ENCODE measurements around the gene SEMA3D.

Gene SEMA3D

DNA sequence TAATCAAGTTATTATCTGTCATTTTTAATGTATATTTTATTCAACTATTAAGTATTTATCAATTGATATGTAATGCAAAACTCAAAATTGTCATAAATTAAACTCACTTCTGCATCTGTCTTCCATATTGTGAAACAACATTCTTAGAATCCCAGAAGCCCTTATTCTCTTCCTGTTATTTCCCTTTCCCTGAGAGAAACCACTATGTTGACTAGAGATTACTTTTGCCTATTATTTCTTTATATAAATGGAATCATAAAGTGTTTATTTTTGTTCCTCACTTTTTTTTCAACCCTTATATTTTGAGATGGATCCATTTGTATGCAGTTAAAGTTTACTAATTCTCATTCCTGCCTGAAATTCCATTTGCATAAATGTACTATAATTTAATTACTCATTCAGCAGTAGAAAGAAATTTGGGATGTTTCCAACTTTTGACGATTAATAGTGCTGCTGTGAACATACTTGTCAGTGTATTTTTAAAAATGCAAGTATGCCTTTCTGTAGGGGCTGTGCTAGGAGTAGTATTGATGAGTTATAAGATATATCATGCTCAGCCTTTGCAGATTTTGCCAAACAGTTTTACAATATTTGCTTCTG lies 211.2 kb downstream of the SEMA3D start:
- DNase-seq: no peak

DNA sequence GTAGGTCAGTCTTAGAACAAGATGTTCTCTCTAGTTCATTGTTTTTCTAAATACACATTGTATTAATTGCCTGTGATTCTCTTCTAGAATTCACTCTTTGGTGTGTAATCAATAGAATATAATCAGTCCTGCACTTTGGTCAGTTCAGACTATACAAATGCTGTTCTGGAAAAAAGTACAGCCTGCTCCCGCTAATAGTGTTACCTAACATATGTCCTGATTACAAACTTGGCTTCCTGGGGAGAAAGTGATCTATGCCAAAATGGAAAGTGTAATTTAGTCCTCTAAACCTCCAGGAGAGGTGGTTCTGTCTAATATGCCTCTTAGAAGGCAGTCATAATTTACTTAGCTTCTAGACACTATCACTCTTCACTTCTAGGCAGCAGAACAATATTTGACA lies 215.5 kb downstream of the SEMA3D start:
- no peak for DNase-seq

DNA sequence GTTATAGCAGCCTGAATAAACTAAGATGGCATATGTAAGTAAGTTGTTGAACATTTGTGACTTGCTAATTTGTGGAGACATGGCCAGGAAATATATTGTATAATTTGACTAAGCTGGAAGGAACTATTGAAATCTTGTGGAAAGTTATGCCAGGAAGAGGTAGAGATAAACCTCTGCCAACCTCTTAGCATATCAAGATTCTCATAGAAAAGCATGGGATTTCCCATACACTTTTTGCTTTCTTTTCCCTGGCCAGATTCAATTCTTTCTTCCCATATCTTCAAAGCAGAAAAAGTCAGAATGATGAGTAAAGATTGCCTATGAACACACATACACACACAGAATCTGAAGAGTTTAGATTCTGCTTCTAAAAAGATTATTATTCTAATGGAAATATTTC lies 216.2 kb downstream of the SEMA3D start:
- DNase-seq: no peak

DNA sequence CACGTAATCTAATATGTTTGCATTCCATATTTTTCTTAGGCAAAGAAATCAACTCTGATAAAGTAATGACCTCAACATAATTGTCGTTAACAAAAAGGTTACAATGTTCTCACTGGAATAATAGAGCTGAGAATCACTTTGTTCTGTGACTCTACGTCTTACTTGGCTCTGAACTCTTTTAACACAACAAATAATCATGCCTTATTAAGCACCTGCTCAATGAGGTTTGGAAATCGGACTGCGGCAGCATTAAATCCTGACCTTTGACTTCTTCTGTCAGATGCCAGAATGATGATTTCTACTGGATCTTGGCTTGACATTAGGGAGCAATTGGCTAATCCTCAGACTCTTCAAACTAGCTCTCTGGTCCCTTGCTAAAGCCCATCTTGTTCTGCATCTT lies 233.6 kb downstream of the SEMA3D start:
- DNase-seq: no peak

DNA sequence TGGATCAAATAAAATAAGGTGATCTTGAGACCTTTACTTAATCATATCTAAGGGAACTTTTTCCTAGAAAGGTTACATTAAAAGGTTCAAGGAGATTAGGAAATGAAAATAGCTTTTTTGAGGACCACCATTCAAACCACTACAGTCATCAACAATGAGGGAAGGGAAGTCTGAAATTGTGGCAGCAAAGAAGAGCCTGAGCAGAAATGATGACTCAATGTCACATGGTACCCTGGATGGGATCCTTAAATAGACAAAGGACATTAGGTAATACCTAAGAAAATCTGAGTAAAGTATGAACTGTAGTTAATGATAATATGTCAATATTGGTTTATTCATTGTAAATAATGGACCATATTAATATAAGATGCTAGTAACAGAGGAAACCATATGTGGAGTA lies 236.0 kb downstream of the SEMA3D start:
- DNase-seq: no peak

DNA sequence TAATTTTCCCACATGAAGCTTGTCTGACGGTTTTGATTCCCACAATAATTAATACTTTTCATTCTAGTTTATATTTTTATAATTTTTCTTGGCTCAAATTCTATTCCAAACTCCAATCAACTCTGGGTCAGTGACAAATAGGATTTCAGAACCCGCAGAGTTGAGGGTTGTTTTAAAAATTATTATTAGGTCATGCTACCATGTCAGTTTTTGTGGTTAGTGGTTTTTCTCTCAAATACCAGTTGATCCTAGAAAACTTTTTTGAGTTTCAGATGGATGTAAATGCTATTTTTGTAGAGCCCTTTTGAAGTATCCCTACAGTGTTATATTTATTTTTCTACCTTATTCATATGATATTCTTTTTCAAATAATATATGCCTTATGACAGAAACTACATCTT lies 237.4 kb downstream of the SEMA3D start:
- DNase-seq: no peak

DNA sequence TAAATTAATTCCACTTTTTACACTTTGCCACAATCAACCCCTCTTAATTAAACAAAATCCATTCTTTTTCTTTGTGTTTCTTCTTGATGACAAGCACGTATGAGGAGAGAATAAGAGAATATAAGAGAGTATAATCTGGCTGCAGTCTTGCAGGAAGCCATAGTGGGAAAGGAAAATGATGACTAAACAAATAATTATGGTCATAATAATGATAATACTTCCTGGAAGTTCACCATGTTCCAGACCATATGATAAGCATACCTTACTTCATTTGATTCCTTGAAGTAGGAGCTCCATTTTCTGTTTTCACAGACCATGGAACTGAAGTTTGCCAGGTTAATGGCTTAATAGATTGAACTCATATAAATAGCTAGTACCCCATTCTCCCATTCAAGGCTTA lies 237.8 kb downstream of the SEMA3D start:
- no peak for DNase-seq

DNA sequence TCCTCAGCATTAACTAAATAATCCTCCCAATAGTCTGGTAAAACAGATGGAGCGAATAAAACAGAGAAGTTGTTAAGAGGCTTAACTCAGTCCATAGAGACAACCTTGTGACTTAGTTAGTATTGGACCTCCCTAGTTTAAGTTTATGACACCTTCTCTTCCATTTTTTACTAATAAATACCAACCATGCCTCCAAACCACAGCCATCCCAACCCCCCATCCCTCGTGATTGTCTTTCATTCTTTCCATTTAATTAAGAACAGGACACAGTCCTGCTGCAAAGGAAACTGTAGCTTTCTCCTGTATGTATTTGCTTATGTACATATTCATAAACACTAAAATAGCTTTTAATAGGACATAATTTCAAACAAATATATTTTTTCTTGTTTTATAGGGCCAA lies 238.2 kb downstream of the SEMA3D start:
- no peak for DNase-seq

DNA sequence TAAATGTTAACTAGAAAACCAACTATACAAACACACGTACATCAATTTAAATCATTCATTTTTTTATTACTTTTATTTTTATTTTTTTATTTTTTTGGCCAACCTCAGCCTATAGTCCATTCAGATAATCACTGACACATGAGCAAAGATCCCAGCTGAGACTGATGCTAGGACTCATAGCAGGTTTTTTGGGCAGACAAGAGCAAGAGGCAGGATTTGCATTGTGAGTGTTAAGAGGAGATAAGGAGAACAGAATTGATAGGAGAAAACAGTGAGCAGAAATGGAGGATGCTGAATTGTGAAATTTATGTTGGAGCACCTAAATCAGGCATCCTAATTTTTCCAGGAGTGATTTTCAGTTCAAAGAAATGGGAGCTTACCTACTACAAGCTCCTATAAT lies 240.3 kb downstream of the SEMA3D start:
- DNase-seq: no peak
